HUES6 (cell line): Measurements from ENCODE around the gene CACNA1I.

Experiments used
- H3K27ac ChIP-seq: 2 replicates; pipeline ENCODE4 v1.7.0; 2013; ENCODE audit warnings: low read depth, mild to moderate bottlenecking, low read length, inconsistent platforms
- H3K27me3 ChIP-seq: 2 replicates; pipeline ENCODE4 v1.6.1; 2013; ENCODE audit warnings: low read length; ENCODE audit not compliant: control insufficient read depth, insufficient read depth
- H3K36me3 ChIP-seq: 2 replicates; pipeline ENCODE4 v1.6.1; 2013; ENCODE audit warnings: low read length; ENCODE audit not compliant: control insufficient read depth, insufficient read depth
- H3K4me1 ChIP-seq: 2 replicates; pipeline ENCODE4 v1.6.1; 2013; ENCODE audit warnings: low read length; ENCODE audit not compliant: control insufficient read depth, insufficient read depth
- H3K4me3 ChIP-seq: 2 replicates; pipeline ENCODE4 v1.5.1; 2013; ENCODE audit warnings: low read depth, low read length
- H3K9ac ChIP-seq: one replicate; pipeline ENCODE4 v1.6.1; 2013; ENCODE audit warnings: mild to moderate bottlenecking, low read length
- H3K9me3 ChIP-seq: 2 replicates; pipeline ENCODE4 v1.6.1; 2013; ENCODE audit warnings: low read depth, low read length; ENCODE audit not compliant: control insufficient read depth, insufficient read depth

CACNA1I gene

GRCh38 chr22:39537975-39538374, 32.6 kb upstream of the CACNA1I start:
- no peaks in the 10 kb centered on the region for H3K27me3 ChIP-seq
- no peak overlapping the region for H3K27ac ChIP-seq
- H3K9ac ChIP-seq = no peak overlapping the region
- H3K4me3 ChIP-seq = no peak overlapping the region
- no peaks in the 10 kb centered on the region for H3K9me3 ChIP-seq
- peaks cover 26% of the 10 kb centered on the region for H3K4me1 ChIP-seq
- no peaks in the 10 kb centered on the region for H3K36me3 ChIP-seq

GRCh38 chr22:39543095-39543494, 27.5 kb upstream of the CACNA1I start:
- no peak overlapping the region for H3K9ac ChIP-seq
- no peaks in the 10 kb centered on the region for H3K36me3 ChIP-seq
- H3K4me1 ChIP-seq = no peaks in the 10 kb centered on the region
- H3K4me3 ChIP-seq = no peak overlapping the region
- H3K27me3 ChIP-seq = peaks cover 35% of the 10 kb centered on the region
- H3K27ac ChIP-seq = no peak overlapping the region
- no peaks in the 10 kb centered on the region for H3K9me3 ChIP-seq

- Histone ChIP-seq H3K27ac (no peak overlapping the region), H3K4me3 (no peak overlapping the region), H3K9me3 (no peaks in the 10 kb centered on the region), H3K4me1 (no peaks in the 10 kb centered on the region), H3K27me3 (peaks cover 51% of the 10 kb centered on the region), H3K36me3 (no peaks in the 10 kb centered on the region), H3K9ac (no peak overlapping the region)
Measured at GRCh38 chr22:39545386-39546365, 24.9 kb upstream of the CACNA1I start.

GRCh38 chr22:39546889-39547586, 23.5 kb upstream of the CACNA1I start:
- Histone ChIP-seq H3K27ac (no peak overlapping the region), H3K36me3 (no peaks in the 10 kb centered on the region), H3K4me1 (no peaks in the 10 kb centered on the region), H3K27me3 (peaks cover 62% of the 10 kb centered on the region), H3K9ac (no peak overlapping the region), H3K4me3 (no peak overlapping the region), H3K9me3 (no peaks in the 10 kb centered on the region)

GRCh38 chr22:39547587-39547947, 23.0 kb upstream of the CACNA1I start:
- H3K4me3 ChIP-seq = no peak overlapping the region
- no peaks in the 10 kb centered on the region for H3K4me1 ChIP-seq

GRCh38 chr22:39553429-39553828, 17.1 kb upstream of the CACNA1I start:
- peaks cover 61% of the 10 kb centered on the region for H3K27me3 ChIP-seq
- no peaks in the 10 kb centered on the region for H3K36me3 ChIP-seq

More at GRCh38 chr22:39547587-39547947, 23.0 kb upstream of the CACNA1I start:
- H3K36me3 ChIP-seq = no peaks in the 10 kb centered on the region
- H3K27me3 ChIP-seq = peaks cover 66% of the 10 kb centered on the region
- no peak overlapping the region for H3K9ac ChIP-seq
- H3K27ac ChIP-seq = no peak overlapping the region
- no peaks in the 10 kb centered on the region for H3K9me3 ChIP-seq

GRCh38 chr22:39554151-39554550, 16.4 kb upstream of the CACNA1I start:
- Histone ChIP-seq H3K4me3 (no peak overlapping the region), H3K9me3 (no peaks in the 10 kb centered on the region), H3K4me1 (peaks cover 10% of the 10 kb centered on the region; the same call in 1 of the 2 replicates), H3K27me3 (peaks cover 64% of the 10 kb centered on the region), H3K27ac (no peak overlapping the region), H3K9ac (no peak overlapping the region), H3K36me3 (no peaks in the 10 kb centered on the region)

More at GRCh38 chr22:39553429-39553828, 17.1 kb upstream of the CACNA1I start:
- no peak overlapping the region for H3K4me3 ChIP-seq
- H3K27ac ChIP-seq = no peak overlapping the region
- no peak overlapping the region for H3K9ac ChIP-seq
- peaks cover 7% of the 10 kb centered on the region; the same call in 1 of the 2 replicates for H3K4me1 ChIP-seq
- no peaks in the 10 kb centered on the region for H3K9me3 ChIP-seq

- Histone ChIP-seq H3K4me1 (peaks cover 19% of the 10 kb centered on the region), H3K36me3 (no peaks in the 10 kb centered on the region), H3K27ac (no peak overlapping the region), H3K9ac (no peak overlapping the region), H3K4me3 (peak overlapping the region; percentile 52), H3K9me3 (no peaks in the 10 kb centered on the region), H3K27me3 (peaks cover 72% of the 10 kb centered on the region)
Measured at GRCh38 chr22:39556970-39557841, 13.3 kb upstream of the CACNA1I start.

GRCh38 chr22:39558254-39558727, 12.3 kb upstream of the CACNA1I start:
- no peak overlapping the region for H3K27ac ChIP-seq
- H3K27me3 ChIP-seq = peaks cover 75% of the 10 kb centered on the region
- H3K4me3 ChIP-seq = peak overlapping the region; percentile 43
- no peak overlapping the region for H3K9ac ChIP-seq
- peaks cover 19% of the 10 kb centered on the region for H3K4me1 ChIP-seq
- H3K9me3 ChIP-seq = no peaks in the 10 kb centered on the region
- no peaks in the 10 kb centered on the region for H3K36me3 ChIP-seq

GRCh38 chr22:39558950-39559349, 11.6 kb upstream of the CACNA1I start:
- Histone ChIP-seq H3K9ac (no peak overlapping the region), H3K27me3 (peaks cover 75% of the 10 kb centered on the region), H3K4me1 (peaks cover 19% of the 10 kb centered on the region), H3K4me3 (no peak overlapping the region), H3K9me3 (no peaks in the 10 kb centered on the region), H3K36me3 (no peaks in the 10 kb centered on the region), H3K27ac (no peak overlapping the region)
